Adrenal gland (tissue), 12 donors: ENCODE data around the gene NAA16. TPM values are rescaled to one million over a fixed set of nuclear protein-coding genes. Genes with fewer than 3 reads are reported as not detected.

Experiments
- DNase-seq, 7 donors: peaks; one replicate each; pipeline ENCODE4 v3.0.0-alpha.2; 2019 to 2020
- H3K27ac ChIP-seq, 5 donors: fragments of 200-600 bp; sonication (generic) in 4 of 5; 1 replicate in 3 of 5; 2 replicates in 2 of 5; pipeline versions ENCODE4 v1.5.1 to v1.8.0; 2016 to 2020; ENCODE audit warnings: mild to moderate bottlenecking in 1 of 5
- H3K27me3 ChIP-seq: fragments of 200-600 bp; 2 replicates; pipeline ENCODE4 v1.8.0; 2021
- H3K36me3 ChIP-seq, 2 donors: fragments of 200-600 bp; replicated peaks in 1 of 2; 1 replicate in 1 of 2; 2 replicates in 1 of 2; pipeline versions ENCODE4 v1.5.1 to v1.8.0; 2018 to 2022
- H3K4me1 ChIP-seq, 2 donors: fragments of 200-600 bp; replicated peaks in 1 of 2; 1 replicate in 1 of 2; 2 replicates in 1 of 2; pipeline versions ENCODE4 v1.5.1 to v1.8.0; 2018 to 2021
- H3K4me3 ChIP-seq, 4 donors: fragments of 200-600 bp; sonication (generic) in 3 of 4; one replicate each; pipeline ENCODE4 v1.5.1; 2016 to 2018
- H3K9me3 ChIP-seq, 3 donors: fragments of 200-600 bp; sonication (generic) in 1 of 3; replicated peaks in 1 of 3; 1 replicate in 2 of 3; 2 replicates in 1 of 3; pipeline versions ENCODE4 v1.5.1 to v1.8.0; 2016 to 2021
- POLR2A ChIP-seq, 2 donors: fragments of 450-650 bp; IDR thresholded peaks; one replicate each; pipeline ENCODE4 v1.6.1; 2017; ENCODE audit warnings: antibody characterized with exemption in 2 of 2, mild to moderate bottlenecking in 2 of 2, moderate library complexity in 1 of 2
- WGBS, 4 donors: extraction: QIAGEN DNeasy Blood & Tissue Kit in 2 of 4; methylation state at CpG; one replicate each; pipeline versions ENCODE4 v1.1.5 to v1.1.7; 2013 to 2017; 5-methylcytosine and 5-hydroxymethylcytosine counted together
- intact Hi-C, 2 donors: fragments of 100-400 bp; cut with DNase I; formaldehyde crosslinking; loops; one replicate each; pipeline versions ENCODE4 v1.14.1 to v1.15.0; 2022 to 2023
- polyA plus RNA-seq, 3 donors: library from polyadenylated mRNA; stranded (reverse); fragments of 200-250 nt in 2 of 3; fragments of 350-450 nt in 1 of 3; fragmentation: Illumina TruSeq in 1 of 3; extraction: RNeasy Lipid Tissue Mini Kit (QIAGEN cat#74804) in 1 of 3; gene quantifications; one replicate each; pipeline ENCODE4 v1.2.3, GENCODE V29; 2013 to 2014
- total RNA-seq, 9 donors: library from RNA; depleted of rRNA in 4 of 9; stranded (reverse); fragments of >200 nt in 4 of 9; fragments of 120-200 nt in 1 of 9; fragmentation: NEBNext Ultra II Directional in 1 of 9; extraction: Animal tissue kit (Norgen Biotek cat#: 25700) in 1 of 9; gene quantifications; one replicate each; pipeline versions ENCODE4 v1.1.0 to v1.2.4, GENCODE V29; 2013 to 2023
- TF ChIP-seq, protein P1 (sequence below), 6 experiments: fragments of 450-650 bp in 4 of 6; fragments of 200-600 bp in 2 of 6; sonication (generic) in 1 of 6; IDR thresholded peaks; 1 replicate in 5 of 6; 2 replicates in 1 of 6; pipeline versions ENCODE4 v1.5.1 to v1.8.0; 2016 to 2021; ENCODE audit warnings: antibody characterized with exemption in 6 of 6, mild to moderate bottlenecking in 2 of 6, moderate library complexity in 1 of 6
- donor health status: healthy with polysubstance abuse.
- donor health status: Bipolar disorder and iron deficiency.
- donor health status: DM: yes; HTN: yes; CAD: no.
- donor health status: DM: no; HTN: no; CAD: no.
- donor health status: DM: no; HTN: no; CAD: no.
- donor health status: DM: yes; HTN: yes; CAD: no.

Gene NAA16
- total and polyA plus RNA-seq, 12 donors = 3.2 to 26.2 (median 16.8) TPM

DNA sequence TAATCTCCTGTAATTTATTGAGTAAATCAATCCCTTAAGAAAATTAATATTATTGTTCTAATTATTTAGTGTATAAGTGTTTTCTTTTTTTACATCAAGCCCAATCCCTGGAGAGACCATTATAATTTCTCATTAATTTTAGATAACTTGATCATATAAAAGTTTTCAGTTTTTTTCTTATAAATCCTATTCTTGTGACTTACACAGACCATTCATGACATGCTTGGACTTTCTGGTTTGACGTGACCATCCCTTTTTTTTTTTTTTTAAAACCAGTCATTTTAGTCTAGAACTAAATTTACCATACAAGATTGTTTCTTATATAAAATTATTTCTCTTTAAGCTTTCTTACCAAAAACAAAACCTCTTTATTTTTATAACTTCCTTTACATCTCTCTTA lies 42.3 kb upstream of the NAA16 start:
- Histone ChIP-seq H3K9me3 (peaks cover 0 to 6% (median 0%) of the 10 kb centered on the region in 3 donors), H3K27ac (no peak overlapping the region), H3K27me3 (no peaks in the 10 kb centered on the region), H3K4me1 (no peaks in the 10 kb centered on the region), H3K4me3 (no peak overlapping the region), H3K36me3 (no peaks in the 10 kb centered on the region)
- WGBS, 4 donors = 11 to 31% (median 24%) methylated on average over 1 of the region's 1 CpG
- intact Hi-C loops = no loop called here
- DNase-seq = no peak
- TF ChIP-seq, protein P1, sequence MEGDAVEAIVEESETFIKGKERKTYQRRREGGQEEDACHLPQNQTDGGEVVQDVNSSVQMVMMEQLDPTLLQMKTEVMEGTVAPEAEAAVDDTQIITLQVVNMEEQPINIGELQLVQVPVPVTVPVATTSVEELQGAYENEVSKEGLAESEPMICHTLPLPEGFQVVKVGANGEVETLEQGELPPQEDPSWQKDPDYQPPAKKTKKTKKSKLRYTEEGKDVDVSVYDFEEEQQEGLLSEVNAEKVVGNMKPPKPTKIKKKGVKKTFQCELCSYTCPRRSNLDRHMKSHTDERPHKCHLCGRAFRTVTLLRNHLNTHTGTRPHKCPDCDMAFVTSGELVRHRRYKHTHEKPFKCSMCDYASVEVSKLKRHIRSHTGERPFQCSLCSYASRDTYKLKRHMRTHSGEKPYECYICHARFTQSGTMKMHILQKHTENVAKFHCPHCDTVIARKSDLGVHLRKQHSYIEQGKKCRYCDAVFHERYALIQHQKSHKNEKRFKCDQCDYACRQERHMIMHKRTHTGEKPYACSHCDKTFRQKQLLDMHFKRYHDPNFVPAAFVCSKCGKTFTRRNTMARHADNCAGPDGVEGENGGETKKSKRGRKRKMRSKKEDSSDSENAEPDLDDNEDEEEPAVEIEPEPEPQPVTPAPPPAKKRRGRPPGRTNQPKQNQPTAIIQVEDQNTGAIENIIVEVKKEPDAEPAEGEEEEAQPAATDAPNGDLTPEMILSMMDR (IDR thresholded peaks at IDR 0.05) = no peak
- no peak for TF ChIP-seq POLR2A (IDR thresholded peaks at IDR 0.05)

DNA sequence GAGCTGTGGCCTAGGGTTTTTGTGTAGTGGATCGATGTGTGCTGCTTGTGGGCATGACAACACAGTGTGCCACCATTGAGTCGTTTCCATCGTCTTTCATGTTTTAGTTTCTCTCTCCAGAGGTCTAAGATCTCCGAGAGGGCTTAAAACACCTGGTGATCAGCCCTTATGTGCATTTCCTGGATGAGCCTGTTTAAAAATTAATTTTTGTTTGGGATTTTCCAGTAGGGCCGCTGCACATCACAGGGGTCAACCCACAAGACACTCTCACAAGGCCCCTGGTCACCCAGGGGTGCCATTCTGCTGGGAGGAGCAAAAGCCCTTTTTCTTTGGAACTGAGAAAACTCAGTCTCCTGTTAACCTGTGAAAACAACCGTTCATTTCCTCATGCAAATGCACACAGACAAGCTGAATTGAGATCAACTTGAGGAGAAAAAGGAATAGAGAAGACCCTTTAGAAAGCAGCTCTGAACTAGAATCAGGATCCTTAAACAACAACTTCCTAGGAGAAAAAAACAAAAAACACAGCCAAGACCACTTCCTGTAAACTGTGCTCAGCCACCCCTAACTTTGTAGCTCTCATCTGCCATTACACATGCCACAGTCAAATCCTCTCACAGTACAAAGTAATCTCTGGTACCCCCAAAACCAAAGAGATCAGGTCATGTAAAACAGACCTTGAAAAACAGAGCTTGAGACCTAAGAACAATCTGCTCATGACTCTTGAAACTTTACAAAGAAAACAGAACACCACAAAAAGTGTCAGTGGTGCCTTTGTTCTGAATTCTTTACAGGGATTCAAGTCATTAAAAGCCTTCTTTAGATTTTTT lies 39.4 kb upstream of the NAA16 start:
- Histone ChIP-seq H3K4me1 (no peaks in the 10 kb centered on the region), H3K27ac (no peak overlapping the region), H3K4me3 (no peak overlapping the region), H3K36me3 (no peaks in the 10 kb centered on the region), H3K27me3 (no peaks in the 10 kb centered on the region), H3K9me3 (peaks cover 0 to 6% (median 0%) of the 10 kb centered on the region in 3 donors)
- intact Hi-C loops = no loop called here
- DNase-seq = no peak
- no peak for TF ChIP-seq POLR2A (IDR thresholded peaks at IDR 0.05)
- TF ChIP-seq, protein P1 (IDR thresholded peaks at IDR 0.05) = no peak
- WGBS, 4 donors = 72 to 85% (median 78%) methylated on average over 6 of the region's 6 CpGs

DNA sequence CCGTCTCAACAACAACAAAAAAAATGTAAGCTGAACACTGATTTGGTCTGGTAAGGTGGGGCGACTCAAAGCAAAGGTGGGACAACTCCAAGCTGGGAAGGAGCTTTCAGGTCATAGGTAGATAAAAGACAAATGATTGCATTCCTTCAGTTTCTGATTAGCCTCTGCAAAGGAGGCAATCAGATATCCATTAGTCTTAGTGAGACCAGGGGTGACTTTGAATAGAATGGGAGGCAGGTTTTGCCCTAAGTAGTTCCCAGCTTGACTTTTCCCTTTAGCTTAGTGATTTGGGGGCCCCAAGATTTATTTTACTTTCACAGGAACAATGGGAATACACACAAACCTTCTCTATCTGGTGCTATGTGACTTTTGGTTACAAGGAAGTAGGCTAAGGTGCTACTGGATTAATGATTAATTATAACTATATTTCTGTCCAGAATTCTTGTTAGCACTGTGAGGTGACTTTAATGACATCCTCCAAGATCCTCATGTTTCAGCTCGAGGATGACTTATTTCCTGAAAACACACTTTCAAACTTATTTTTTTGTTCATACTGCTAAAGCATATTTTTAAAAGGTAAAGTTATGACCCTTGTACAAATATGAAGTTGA lies 37.1 kb upstream of the NAA16 start:
- 74 to 80% (median 77%) methylated on average over 3 of the region's 3 CpGs for WGBS, 4 donors
- intact Hi-C loops = no loop called here
- Histone ChIP-seq H3K4me1 (no peaks in the 10 kb centered on the region), H3K27me3 (no peaks in the 10 kb centered on the region), H3K9me3 (peaks cover 0 to 6% (median 0%) of the 10 kb centered on the region in 3 donors), H3K27ac (no peak overlapping the region), H3K36me3 (no peaks in the 10 kb centered on the region), H3K4me3 (no peak overlapping the region)
- no peak for TF ChIP-seq POLR2A (IDR thresholded peaks at IDR 0.05)
- DNase-seq = no peak

DNA sequence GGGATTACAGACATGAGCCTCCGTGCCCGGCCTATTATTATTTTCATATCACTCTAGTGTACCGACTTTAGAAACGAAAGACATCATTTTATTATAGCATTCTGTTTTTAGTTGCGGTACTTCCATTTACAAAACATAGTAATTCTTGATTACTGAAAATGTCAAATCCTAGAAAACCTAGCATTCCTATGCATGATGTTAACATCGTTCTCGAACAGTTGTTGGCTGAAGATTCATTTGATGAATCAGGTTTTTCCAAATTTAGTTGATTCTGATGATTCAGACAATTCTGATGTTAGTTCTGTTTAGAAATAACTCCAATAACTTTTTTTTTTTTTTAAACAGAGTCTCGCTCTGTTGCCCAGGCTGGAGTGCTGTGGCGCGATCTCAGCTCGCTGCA lies 36.2 kb upstream of the NAA16 start:
- no peaks in the 10 kb centered on the region for H3K4me1 ChIP-seq
- no peak for TF ChIP-seq POLR2A (IDR thresholded peaks at IDR 0.05)
- TF ChIP-seq, protein P1 (IDR thresholded peaks at IDR 0.05) = no peak
- H3K9me3 ChIP-seq = peaks cover 0 to 1% (median 0%) of the 10 kb centered on the region in 3 donors
- intact Hi-C loops = no loop called here
- no peaks in the 10 kb centered on the region for H3K36me3 ChIP-seq
- no peak overlapping the region for H3K4me3 ChIP-seq
- H3K27me3 ChIP-seq = no peaks in the 10 kb centered on the region
- no peak overlapping the region for H3K27ac ChIP-seq
- no peak for DNase-seq
- WGBS, 4 donors = 85 to 89% (median 86%) methylated on average over 11 of the region's 11 CpGs
